Inferior parietal cortex (tissue), 1 donor: ENCODE data around the gene EPHA3.
A peak's percentile ranks its signal among the peaks of the same experiment; 100 is the strongest.

Experiments used
- DNase-seq: peaks from one replicate; pipeline ENCODE4 v3.0.0-alpha.2; 2016; ENCODE audit errors: extremely low spot score

The EPHA3 gene

GRCh38 chr3:89360156-89360555 is 252.7 kb downstream of the EPHA3 start:
- no peak for DNase-seq

- no peak for DNase-seq
Observed at GRCh38 chr3:89362496-89362895, 255.1 kb downstream of the EPHA3 start.

- DNase-seq: no peak
Observed at GRCh38 chr3:89363171-89363570, 255.8 kb downstream of the EPHA3 start.

GRCh38 chr3:89364314-89364713 is 256.9 kb downstream of the EPHA3 start:
- DNase-seq: no peak

GRCh38 chr3:89367166-89367565 is 259.7 kb downstream of the EPHA3 start:
- no peak for DNase-seq

GRCh38 chr3:89368846-89369245 is 261.4 kb downstream of the EPHA3 start:
- no peak for DNase-seq

- peak; percentile 39 for DNase-seq
Observed at GRCh38 chr3:89372456-89372855, 265.0 kb downstream of the EPHA3 start.

GRCh38 chr3:89373434-89373833 is 266.0 kb downstream of the EPHA3 start:
- no peak for DNase-seq

GRCh38 chr3:89375451-89375850 is 268.0 kb downstream of the EPHA3 start:
- DNase-seq: no peak

- no peak for DNase-seq
Observed at GRCh38 chr3:89380016-89380415, 272.6 kb downstream of the EPHA3 start.

- DNase-seq: no peak
Observed at GRCh38 chr3:89392991-89393390, 285.6 kb downstream of the EPHA3 start.

GRCh38 chr3:89395456-89395855 is 288.0 kb downstream of the EPHA3 start:
- no peak for DNase-seq

- no peak for DNase-seq
Observed at GRCh38 chr3:89395996-89396395, 288.6 kb downstream of the EPHA3 start.

- DNase-seq: no peak
Observed at GRCh38 chr3:89402051-89402450, 294.6 kb downstream of the EPHA3 start.

- no peak for DNase-seq
Observed at GRCh38 chr3:89405176-89405575, 297.8 kb downstream of the EPHA3 start.

- DNase-seq: no peak
Observed at GRCh38 chr3:89405593-89405992, 298.2 kb downstream of the EPHA3 start.

- DNase-seq: no peak
Observed at GRCh38 chr3:89411201-89411600, 303.8 kb downstream of the EPHA3 start.

- no peak for DNase-seq
Observed at GRCh38 chr3:89414270-89414669, 306.8 kb downstream of the EPHA3 start.

GRCh38 chr3:89419647-89420241 is 312.3 kb downstream of the EPHA3 start:
- peak; percentile 20 for DNase-seq

- DNase-seq: no peak
Observed at GRCh38 chr3:89426060-89426459, 318.6 kb downstream of the EPHA3 start.

GRCh38 chr3:89434621-89435380 is 327.4 kb downstream of the EPHA3 start:
- peak; percentile 10 for DNase-seq

- no peak for DNase-seq
Observed at GRCh38 chr3:89436846-89437245, 329.4 kb downstream of the EPHA3 start.

GRCh38 chr3:89440386-89440785 is 333.0 kb downstream of the EPHA3 start:
- DNase-seq: no peak

GRCh38 chr3:89441141-89441540 is 333.7 kb downstream of the EPHA3 start:
- no peak for DNase-seq
